ENCODE results near the gene EIF2S1.
"Not testable (repeated sequence)": the region's sequence is repeated elsewhere in the genome, so short reads cannot be mapped to it uniquely, and the experiment has no call there.

EIF2S1 gene

DNA sequence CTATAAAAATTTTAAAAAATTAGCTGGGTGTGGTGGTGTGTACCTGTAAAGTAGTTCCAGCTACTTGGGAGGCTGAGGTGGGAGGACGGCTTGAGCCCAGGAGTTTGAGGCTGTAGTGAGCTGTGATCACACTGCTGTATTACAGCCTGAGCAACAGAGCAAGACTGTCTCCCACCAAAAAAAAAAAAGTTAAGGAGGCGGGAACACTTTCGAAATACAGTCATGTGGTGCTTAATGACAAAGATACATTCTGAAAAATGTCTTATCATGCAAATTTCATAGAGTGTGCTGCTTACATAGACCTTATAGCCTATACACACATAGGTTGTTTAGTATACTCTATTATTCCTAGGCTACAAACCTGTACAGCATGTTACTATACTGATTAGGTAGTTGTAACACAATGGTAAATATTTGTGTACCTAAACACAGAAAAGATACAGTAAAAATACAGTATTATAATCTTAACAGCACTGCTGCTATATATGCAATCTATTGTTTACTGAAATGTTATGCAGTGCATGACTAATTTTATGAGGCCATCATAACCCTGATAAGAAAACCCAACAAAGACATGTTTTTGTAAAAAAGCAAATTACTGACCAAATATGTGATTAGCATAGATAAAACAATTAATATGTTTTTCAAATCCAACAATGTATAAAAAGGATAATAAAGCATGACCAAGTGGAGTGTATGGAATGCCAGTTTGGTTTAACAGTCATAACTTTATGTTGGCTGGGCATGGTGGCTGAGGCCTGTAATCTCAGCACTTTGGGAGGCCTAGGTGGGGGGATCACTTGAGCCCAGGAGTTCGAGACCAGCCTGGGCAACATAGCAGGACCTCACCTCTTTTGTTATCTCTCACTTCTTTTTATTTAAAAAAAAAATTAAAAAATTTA, 11.4 kb downstream of the EIF2S1 start:
- no peak for DNase-seq (ENCODE audit: low read depth in 2 of 2)

DNA sequence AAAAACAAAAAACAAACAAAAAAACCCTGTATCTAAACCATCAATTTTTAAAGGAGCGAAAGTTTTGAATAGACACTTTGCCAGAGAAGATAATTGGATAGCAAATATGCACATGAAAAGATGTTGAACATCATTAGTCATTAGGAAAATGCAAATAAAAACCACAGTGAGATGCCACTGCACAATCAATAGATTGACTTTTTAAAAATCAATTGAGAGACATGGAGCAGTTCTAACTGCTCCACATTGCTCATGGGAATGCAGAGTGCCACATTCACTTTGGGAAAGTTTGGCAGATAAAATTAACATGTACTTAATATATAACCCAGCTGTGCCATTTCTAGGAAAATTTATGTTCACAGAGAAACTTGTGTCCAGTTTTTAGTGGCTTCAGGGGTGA, 12.7 kb downstream of the EIF2S1 start:
- no peak for DNase-seq (ENCODE audit: low read depth in 2 of 2)

DNA sequence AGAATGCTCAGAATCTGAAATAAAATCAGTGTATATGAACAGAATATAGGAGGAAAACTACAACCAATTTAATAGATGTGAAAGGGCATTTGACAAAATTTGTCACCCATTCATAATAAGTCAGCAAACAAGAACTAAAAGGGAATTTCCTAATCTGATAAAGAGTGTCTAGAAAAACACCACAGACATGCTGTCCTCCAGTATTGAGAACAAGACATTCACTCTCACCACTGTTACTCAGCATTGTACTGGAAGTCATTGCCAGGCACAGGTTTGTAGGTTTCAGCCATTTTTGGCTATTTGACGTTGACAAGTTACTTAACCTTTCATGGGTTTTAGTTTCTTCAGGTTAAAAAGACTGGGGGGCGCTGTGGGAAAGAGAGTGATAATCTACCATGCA, 13.2 kb downstream of the EIF2S1 start:
- DNase-seq (ENCODE audit: low read depth in 2 of 2): no peak

DNA sequence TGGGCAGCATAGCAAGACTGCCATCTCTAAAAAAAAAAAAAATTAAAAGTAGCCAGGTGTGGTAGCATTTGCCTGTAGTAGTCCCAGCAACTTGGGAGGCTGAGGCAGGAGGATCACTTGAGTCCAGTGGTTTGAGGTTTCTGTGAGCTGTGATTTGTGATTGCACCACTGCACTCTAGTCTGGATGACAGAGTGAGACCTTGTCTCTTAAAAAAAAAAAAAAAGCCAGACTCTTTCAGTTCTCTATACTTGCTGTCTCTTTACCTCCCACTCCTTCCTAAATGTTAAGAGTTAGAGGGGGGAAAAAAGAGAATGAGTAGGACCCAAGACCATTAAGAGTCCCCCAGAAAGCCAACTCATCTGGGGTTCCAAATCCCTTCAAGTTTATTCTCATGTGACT, 17.8 kb downstream of the EIF2S1 start:
- no peak for DNase-seq (ENCODE audit: low read depth in 2 of 2)

DNA sequence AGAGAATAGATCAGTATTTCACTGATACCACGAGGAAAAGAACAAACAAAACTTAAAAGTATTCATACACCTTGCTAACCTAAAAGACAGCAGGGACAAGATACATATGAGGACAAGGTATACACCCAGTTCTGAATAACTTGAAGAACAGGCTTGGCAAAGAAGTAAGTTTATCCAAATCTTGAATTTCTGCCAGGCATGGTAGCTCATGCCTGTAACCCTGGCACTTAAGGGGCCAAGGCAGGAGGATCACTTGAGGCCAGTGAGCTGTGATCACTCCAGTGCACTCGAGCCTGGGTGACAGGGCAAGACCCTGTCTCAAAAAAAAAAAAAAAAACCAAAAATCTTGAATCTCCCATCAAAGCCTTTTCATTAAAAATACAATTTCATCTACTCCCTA, 25.0 kb downstream of the EIF2S1 start:
- DNase-seq (ENCODE audit: low read depth in 2 of 2): no peak

DNA sequence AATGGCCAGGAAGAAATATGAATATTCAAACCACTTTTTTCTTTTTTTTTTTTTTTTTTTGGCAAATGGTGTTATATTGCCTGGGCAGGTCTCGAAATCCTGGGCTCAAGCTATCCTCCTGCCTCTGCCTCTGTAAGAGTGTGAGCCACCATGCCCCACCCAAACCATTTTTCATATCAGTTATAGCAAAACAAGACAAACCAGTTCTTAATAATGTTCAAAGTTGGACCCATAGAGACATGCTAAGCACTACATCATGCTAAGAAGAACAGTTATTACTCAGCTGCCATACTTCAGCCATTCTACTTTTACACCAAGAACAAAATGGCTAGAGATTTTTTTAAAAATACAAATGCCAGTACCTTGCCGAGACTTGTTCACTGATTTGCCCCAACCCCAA, 25.5 kb downstream of the EIF2S1 start:
- no peak for DNase-seq (ENCODE audit: low read depth in 2 of 2)

DNA sequence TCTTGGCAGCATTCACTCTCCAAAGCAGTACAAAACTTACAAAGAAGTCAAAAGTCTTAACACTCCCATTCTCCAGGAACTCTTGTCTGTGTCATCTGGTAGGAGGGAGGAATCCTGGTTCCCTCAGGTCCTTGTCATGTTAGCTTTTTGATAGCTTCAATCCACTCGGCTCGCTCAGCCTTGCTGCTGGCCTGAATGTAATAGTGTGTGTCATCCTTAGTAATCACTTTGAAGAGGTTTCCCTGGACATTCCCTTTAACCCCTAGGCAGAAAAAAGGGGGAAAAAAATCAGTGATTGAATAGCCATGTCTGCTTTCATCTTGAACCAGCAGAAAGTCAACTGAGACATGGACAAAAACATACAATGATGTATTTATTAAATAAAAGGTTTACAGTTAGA, 27.1 kb downstream of the EIF2S1 start:
- DNase-seq (ENCODE audit: low read depth in 2 of 2): no peak

DNA sequence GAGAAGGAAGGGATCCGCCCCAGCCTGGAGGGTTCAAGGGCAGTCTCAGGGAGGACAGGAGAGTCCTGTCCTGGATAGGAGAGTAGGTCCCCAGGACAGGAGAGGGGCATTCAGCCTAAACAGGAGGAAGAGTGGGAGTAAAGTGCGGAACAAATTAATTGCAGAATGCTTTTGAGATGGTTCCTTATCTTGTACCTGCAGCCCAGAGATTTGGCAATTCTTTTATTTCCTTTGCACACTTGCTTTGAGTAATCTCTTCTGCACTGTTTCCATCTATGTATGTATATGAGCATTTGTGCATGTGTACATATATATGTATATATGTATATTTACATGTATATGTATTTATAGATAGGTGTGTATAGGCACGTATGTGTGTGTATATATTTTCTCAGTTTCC, 29.1 kb downstream of the EIF2S1 start:
- no peak for DNase-seq (ENCODE audit: low read depth in 2 of 2)

DNA sequence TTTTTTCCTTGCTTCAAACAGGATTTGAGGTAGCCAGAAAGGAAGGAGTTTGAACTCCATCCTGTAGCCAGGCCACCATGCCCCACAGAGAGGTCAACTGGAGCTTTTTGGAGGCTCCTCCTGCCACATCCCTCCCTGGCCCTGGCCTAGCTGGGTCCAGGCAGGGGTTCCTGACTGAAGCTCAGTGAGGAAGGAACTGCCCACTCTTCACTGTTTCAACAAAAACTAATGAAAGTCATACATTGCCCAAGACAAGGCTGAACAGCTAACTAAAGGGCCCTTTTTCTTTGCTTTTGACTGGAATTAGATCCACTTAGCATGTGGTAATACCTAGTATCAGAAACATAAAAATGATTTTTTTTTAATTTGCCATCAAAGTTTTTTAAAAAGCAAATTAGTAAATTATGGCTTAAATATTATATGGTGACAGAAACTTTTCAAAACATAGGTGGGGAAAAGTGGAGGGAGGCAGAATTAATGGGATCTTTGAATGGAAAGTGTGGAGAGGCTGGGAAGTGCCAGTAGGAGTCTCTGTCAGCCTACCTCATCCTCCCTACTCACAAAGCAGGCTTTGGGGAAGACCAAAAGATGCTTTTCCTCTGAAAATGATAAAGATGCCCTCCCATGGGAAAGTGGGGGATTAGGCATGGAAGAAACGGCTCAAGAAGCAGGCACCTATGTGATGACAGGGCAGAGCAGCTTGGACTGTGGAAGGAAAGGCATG, 29.8 kb downstream of the EIF2S1 start:
- DNase-seq (ENCODE audit: low read depth in 2 of 2): no peak

DNA sequence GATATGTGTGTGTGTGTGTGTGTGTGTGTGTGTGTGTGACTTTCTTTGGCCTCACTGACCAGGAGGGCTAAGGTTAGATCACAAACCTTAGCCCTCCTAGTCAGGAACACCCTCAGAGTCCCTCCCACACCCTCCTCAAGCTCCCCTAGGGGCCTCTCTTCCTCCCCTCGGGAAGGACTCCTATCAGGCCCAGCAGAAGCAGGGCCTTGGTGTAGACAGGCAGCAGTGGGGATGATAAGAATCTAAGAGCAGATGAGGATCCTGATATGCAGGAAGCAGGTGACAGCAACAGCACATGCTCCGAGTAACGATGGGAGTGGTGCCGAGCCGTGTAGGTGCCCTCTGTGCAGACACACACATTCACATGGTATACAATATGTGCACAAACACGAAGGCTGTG, 31.1 kb downstream of the EIF2S1 start:
- DNase-seq (ENCODE audit: low read depth in 2 of 2): no peak

DNA sequence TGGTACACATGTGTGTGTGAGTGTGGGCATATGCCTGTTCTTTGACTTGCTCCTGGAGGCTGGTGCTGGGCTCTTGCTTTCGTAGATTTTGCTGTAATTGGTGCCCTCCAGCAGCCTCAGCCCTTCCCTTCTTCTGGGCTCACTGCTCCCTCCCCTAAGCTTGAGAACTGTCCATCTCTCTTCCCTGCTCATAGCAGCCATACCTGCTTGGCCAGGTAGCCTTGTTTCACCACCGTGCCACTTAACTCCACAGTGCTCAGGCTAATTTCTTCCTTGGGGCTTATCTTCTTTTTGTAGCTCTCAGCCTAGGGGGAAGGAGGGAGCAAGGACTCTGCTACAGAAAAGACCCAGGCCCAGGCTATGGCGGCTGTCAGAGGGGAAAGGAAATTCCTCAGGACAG, 32.0 kb downstream of the EIF2S1 start:
- no peak for DNase-seq (ENCODE audit: low read depth in 2 of 2)

DNA sequence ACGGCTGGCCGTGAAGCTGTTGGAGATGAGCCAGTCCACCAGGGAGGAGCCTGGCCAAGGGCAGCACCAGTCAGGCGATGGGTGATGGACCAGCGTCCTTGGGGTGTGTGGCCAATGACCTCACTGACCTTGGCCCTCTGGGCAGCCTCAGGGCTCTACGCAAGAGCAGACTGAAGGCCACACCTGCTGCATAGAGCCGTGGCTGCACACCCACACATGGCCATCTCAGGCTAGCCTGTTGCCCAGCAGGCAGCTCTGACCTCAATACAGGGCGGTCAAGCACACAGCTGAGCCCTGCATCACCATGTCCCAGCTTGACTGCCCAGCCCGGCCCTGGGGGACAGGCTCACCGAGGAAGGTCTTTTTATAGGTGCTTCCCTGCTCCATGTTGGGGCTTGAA, 32.7 kb downstream of the EIF2S1 start:
- no peak for DNase-seq (ENCODE audit: low read depth in 2 of 2)

DNA sequence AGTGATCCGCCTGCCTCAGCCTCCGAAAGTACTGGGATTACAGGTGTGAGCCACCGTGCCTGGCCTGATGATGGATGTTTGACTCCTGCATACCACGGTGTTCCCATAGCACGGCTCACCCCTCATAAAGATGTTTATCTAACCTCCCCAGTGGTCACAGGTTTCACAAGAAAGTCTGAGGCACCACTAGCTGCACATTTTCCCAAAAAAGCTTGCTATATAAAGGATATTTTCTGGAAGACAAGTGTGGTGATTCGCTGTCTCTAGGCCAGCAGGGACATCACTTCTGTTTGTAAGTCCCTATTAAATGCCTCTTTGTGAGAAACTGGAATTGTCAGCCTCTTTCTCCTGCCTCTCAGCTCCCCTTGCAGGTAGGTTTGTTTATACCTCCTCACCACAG, 33.6 kb downstream of the EIF2S1 start:
- no peak for DNase-seq (ENCODE audit: low read depth in 2 of 2)

DNA sequence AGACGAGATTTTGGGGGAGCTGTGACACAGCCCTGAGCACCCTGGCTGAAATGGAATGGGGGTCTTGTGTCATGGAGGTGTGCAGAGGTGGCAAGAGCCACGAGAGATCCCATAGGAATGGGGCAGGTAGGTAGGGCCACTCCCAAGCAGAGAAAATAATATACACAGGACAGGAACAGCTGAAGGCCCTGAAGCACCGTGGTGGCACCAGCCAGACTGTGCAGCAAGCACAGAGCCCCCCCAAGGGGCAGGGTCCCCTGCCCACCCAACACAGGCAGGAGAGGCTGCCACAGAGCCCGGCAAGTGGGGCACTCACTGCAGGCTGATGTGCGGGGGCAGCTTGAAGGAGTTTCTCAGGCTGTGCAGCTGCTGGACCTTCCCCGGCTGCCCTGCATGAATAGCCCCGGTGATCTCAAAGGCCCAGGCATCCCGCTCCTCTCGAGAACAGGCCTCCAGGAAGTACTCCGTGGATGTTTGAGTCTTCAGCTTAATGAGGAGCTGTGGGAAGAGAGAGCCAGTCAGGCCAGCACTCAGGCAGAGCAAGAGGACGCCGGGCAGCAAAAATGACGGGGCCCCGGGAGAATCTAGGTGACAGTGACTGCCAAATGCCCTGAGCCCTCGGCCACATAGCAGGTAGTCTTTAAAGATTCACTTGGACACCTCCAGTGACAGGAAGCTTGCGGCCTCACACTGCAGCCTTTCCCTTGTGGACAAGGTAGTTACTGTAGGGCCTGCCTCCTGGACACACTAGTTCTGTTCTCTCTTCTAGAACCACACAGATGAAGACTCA, 35.2 kb downstream of the EIF2S1 start:
- no peak for DNase-seq (ENCODE audit: low read depth in 2 of 2)

DNA sequence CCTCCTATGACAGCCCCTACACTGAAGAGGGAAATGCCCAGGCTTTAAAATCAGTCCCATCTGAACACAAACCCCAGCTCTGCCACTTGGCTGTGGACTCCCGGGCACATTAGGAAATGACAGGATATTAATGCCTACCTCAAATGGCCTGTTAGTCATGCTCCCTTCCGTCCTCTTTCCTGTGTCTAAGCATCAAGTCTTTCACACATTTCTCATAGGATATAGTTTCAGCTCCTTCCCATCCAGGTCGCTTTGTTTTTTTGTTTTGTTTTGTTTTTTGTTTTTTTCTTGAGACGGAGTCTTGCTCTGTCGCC, 35.7 kb downstream of the EIF2S1 start:
- no peak for DNase-seq (ENCODE audit: low read depth in 2 of 2)

DNA sequence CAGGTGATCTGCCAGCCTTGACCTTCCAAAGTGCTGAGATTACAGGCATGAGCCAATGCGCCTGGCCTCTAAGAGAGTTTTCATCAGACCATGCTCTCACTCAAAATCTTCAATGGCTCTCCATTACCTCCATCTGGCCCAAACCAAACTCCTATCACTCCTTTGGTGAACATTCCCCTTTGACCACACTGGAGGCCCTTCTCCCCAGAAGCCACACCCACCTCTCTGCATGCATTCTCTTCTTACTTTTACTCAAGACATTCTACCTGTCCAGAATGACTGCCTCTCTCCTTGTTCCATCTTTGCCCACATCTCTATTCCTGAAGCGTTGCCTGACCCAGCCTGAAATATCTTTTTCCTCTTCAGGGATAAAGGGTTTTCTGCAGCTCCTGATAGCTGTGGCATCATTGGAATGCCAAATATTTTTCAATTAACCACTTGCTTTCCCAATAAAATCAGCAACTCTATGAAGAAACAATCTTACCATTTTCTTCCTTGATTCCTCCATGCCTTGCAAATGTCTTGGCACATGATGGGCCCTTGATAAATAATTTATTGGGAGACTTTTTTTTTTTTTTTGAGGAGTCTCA, 36.3 kb downstream of the EIF2S1 start:
- DNase-seq (ENCODE audit: low read depth in 2 of 2): no peak

DNA sequence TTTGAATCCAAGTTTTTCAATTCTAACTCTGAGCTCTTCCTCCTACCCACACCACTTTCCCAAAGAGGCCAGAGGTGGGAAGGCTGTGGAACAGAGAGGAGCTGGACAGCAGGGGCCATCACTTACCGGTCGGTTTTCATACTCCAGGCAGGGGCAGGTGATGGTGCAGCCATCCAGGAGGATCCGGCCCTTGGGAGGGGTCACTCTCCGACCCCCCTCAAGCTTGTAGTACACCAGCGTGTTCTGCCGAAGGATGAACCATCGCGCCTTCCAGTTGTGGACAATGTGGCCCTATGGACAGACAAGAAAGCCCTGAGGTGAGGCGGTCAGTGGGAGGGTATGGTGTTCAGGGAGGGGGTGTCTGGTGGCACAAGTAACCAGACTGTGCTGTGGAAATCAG, 37.4 kb downstream of the EIF2S1 start:
- no peak for DNase-seq (ENCODE audit: low read depth in 2 of 2)

DNA sequence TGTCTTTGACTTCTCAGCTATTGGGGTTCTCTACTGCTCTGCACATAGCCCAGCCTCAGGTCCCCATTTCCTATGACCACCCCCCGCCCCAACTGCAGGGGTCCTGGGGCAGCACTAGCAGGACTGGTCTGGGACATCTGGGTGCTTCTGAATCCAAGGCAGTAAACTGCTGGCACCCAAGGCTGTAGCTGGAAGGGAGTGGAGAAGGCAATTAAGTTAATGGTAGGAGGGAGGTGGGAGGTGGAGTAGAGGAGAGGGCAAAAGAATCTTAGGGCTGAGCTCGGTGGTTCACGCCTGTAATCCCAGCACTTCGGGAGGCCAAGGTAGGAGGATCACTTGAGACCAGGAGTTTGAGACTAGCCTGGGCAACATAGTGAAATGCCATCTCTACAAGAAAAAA, 40.3 kb downstream of the EIF2S1 start:
- DNase-seq (ENCODE audit: low read depth in 2 of 2): no peak

DNA sequence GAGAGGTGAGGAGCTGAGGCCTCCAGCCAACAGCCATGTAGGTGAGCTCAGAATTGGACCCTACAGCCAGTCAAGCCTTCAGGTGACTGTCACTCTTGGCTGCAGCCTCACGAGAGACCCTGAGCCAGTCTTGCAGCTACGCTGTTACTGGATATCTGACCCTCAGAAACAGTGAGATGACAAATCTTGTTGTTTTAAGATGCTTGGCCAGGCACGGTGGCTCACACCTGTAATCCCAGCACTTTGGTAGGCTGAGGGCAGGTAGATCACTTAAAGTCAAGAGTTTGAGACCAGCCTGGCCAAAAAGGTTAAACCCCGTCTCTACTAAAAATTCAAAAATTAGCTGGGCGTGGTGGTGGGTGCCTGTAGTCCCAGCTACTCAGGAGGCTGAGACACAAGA, 45.6 kb downstream of the EIF2S1 start:
- no peak for DNase-seq (ENCODE audit: low read depth in 2 of 2)

DNA sequence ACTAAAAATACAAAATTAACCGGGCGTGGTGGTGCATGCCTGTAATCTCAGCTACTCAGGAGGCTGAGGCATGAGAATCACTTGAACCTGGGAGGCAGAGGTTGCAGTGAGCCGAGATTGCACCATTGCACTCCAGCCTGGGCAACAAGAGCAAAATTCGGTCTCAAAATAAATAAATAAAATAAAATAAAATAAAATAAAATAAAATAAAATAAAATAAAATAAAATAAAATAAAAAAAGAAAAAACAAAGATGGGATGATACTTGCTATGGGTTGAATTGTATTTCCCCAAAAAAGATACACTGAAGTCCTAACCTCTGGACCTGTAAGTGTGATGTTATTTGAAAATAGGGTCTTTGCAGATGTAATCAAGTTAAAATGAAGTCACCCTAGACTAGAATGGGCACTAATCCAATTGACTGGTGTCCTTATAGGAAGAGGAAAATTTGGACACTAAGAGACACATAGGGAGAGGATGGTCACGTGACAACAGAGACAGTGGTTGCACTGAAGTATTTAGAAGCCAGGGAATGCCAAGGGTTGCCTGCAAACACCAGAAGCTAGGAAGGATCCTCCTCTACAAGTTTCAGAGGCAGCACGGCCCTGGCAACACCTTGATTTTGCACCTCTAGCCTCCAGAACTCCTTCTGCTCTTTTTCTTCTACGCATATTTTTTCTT, 48.1 kb downstream of the EIF2S1 start:
- not testable (repeated sequence) for DNase-seq (ENCODE audit: low read depth in 2 of 2)

DNA sequence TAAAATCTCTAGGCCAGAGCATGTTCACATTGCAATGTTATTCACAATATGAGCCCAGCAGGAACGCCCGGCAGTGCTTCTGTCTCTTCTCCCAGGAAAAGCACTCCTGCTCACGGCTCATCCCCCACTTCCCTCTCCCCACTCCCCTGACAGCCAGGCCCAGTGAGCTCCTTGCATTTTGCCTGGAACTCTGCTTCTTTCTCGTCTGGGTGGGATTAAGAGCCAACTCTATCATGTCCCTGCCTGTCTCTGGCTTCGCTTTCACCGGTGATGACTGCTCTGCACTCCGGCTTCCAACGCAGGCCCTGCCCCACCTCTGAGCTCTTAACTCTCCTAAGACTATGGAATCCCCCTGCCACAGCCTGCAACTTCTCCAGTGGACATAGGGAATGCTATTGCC, 49.3 kb downstream of the EIF2S1 start:
- DNase-seq (ENCODE audit: low read depth in 2 of 2): no peak

DNA sequence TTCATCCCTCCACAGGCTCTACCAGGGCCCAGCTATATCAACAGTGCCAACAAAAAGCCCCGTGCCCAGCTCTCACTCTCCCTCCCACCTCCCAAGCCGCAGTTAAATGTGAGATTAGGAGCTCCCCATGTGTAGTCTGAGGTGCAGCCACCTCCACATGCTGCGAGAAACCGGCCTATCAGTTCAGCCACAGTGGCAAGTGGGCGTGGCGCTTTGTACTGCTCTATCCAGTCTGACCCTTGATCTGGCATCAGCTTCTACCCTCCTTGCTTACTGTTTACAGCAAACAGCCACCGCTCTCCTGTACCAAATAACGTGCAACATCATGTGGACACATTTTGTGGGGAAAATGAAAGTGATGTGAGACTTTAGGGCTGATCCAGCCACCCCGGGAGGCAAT, 50.2 kb downstream of the EIF2S1 start:
- DNase-seq (ENCODE audit: low read depth in 2 of 2): no peak
